ENCODE data around the gene HACD1. TPM values are rescaled to one million over a fixed set of nuclear protein-coding genes. Genes with fewer than 3 reads are reported as not detected.
A peak's percentile ranks its signal among the peaks of the same experiment; 100 is the strongest.

Gene HACD1
- total RNA-seq, 2 donors from 2014 or later, result 82.2 to 109 TPM

- ATAC-seq (ENCODE audit: insufficient number of reproducible peaks, low FRiP score, low read depth) (peak; percentile 65), DNase-seq (ENCODE audit: low spot score) (no peak)
- Histone ChIP-seq H3K9me3 (no peaks in the 10 kb centered on the region), H3K36me3 (peaks cover 3% of the 10 kb centered on the region), H3K4me1 (ENCODE audit: control insufficient read depth in 1 of 2, low read depth in 2 of 2) (peaks cover 0 to 6% of the 10 kb centered on the region in 2 donors), H3K27ac (no peak overlapping the region), H3K27me3 (replicated peaks; ENCODE audit: insufficient read depth) (no peaks in the 10 kb centered on the region), H3K4me3 (no peak overlapping the region)
- peak; percentile 79 for TF ChIP-seq CTCF (IDR thresholded peaks at IDR 0.05)
Measured at GRCh38 chr10:17607603-17608332, 9.4 kb downstream of the HACD1 start.

GRCh38 chr10:17607060-17607459 is 10.1 kb downstream of the HACD1 start:
- Histone ChIP-seq H3K27me3 (replicated peaks; ENCODE audit: insufficient read depth) (no peaks in the 10 kb centered on the region), H3K27ac (no peak overlapping the region), H3K9me3 (no peaks in the 10 kb centered on the region), H3K4me1 (ENCODE audit: control insufficient read depth in 1 of 2, low read depth in 2 of 2) (peaks cover 0 to 6% of the 10 kb centered on the region in 2 donors), H3K4me3 (no peak overlapping the region), H3K36me3 (peaks cover 6% of the 10 kb centered on the region)
- TF ChIP-seq CTCF (IDR thresholded peaks at IDR 0.05), result no peak
- ATAC-seq (ENCODE audit: insufficient number of reproducible peaks, low FRiP score, low read depth), result no peak
- DNase-seq (ENCODE audit: low spot score), result no peak

- peaks cover 8% of the 10 kb centered on the region for H3K36me3 ChIP-seq
- no peak for DNase-seq (ENCODE audit: low spot score)
- H3K4me3 ChIP-seq, result no peak overlapping the region
- no peaks in the 10 kb centered on the region for H3K9me3 ChIP-seq
- no peak for TF ChIP-seq CTCF (IDR thresholded peaks at IDR 0.05)
- H3K27me3 ChIP-seq (replicated peaks; ENCODE audit: insufficient read depth), result no peaks in the 10 kb centered on the region
- no peak overlapping the region for H3K27ac ChIP-seq
- peaks cover 0 to 6% of the 10 kb centered on the region in 2 donors for H3K4me1 ChIP-seq (ENCODE audit: control insufficient read depth in 1 of 2, low read depth in 2 of 2)
- ATAC-seq (ENCODE audit: insufficient number of reproducible peaks, low FRiP score, low read depth), result no peak
Measured at GRCh38 chr10:17606547-17607040, 10.6 kb downstream of the HACD1 start.

GRCh38 chr10:17605936-17606335 is 11.2 kb downstream of the HACD1 start:
- Histone ChIP-seq H3K36me3 (peaks cover 14% of the 10 kb centered on the region), H3K4me3 (no peak overlapping the region), H3K27me3 (replicated peaks; ENCODE audit: insufficient read depth) (no peaks in the 10 kb centered on the region), H3K9me3 (no peaks in the 10 kb centered on the region), H3K27ac (no peak overlapping the region), H3K4me1 (ENCODE audit: control insufficient read depth in 1 of 2, low read depth in 2 of 2) (peaks cover 0 to 6% of the 10 kb centered on the region in 2 donors)
- ATAC-seq (ENCODE audit: insufficient number of reproducible peaks, low FRiP score, low read depth), result no peak
- DNase-seq (ENCODE audit: low spot score), result no peak
- no peak for TF ChIP-seq CTCF (IDR thresholded peaks at IDR 0.05)

- DNase-seq (ENCODE audit: low spot score) (no peak), ATAC-seq (ENCODE audit: insufficient number of reproducible peaks, low FRiP score, low read depth) (no peak)
- TF ChIP-seq CTCF (IDR thresholded peaks at IDR 0.05), result no peak
- Histone ChIP-seq H3K27ac (no peak overlapping the region), H3K27me3 (replicated peaks; ENCODE audit: insufficient read depth) (no peaks in the 10 kb centered on the region), H3K4me1 (ENCODE audit: control insufficient read depth in 1 of 2, low read depth in 2 of 2) (no peaks in the 10 kb centered on the region), H3K9me3 (no peaks in the 10 kb centered on the region), H3K4me3 (no peak overlapping the region), H3K36me3 (peaks cover 10% of the 10 kb centered on the region)
Measured at GRCh38 chr10:17599089-17599488, 18.1 kb downstream of the HACD1 start.
